HL-60 (cell line): ENCODE results near the gene GDPD4.

Source experiments
- DNase-seq, 2 experiments: peaks; one replicate each; pipeline ENCODE4 v3.0.0-alpha.2; 2010 to 2020; ENCODE audit warnings: low read depth in 1 of 2, low spot score in 1 of 2
- H3K27ac ChIP-seq: fragments of 250-450 bp; sonication (Bioruptor Pico); replicated peaks from 2 replicates; pipeline ENCODE4 v1.5.1; 2020; ENCODE audit warnings: mild to moderate bottlenecking, moderate library complexity
- H3K27me3 ChIP-seq: fragments of 250-450 bp; sonication (Bioruptor Pico); 2 replicates; pipeline ENCODE4 v1.5.1; 2021; ENCODE audit warnings: mild to moderate bottlenecking, moderate library complexity; ENCODE audit not compliant: insufficient read depth, poor library complexity, severe bottlenecking
- H3K4me3 ChIP-seq: replicated peaks from 2 replicates; pipeline ENCODE4 v1.5.1; 2011; ENCODE audit warnings: mild to moderate bottlenecking, control low read depth, low read length; ENCODE audit not compliant: insufficient read depth
- CTCF ChIP-seq: IDR thresholded peaks from one replicate; pipeline ENCODE4 v1.5.1; 2011; ENCODE audit warnings: low read length, control low read depth, inconsistent platforms; ENCODE audit not compliant: insufficient read depth
- GABPA ChIP-seq: IDR thresholded peaks from 2 replicates; pipeline ENCODE4 v1.6.1; 2012; ENCODE audit warnings: low read depth
- POLR2AphosphoS5 ChIP-seq: IDR thresholded peaks from 2 replicates; pipeline ENCODE4 v1.6.1; 2012; ENCODE audit warnings: low read depth
- REST ChIP-seq: IDR thresholded peaks from 2 replicates; pipeline ENCODE4 v1.6.1; 2012; ENCODE audit warnings: low read depth; ENCODE audit not compliant: insufficient replicate concordance
- SPI1 ChIP-seq: IDR thresholded peaks from 2 replicates; pipeline ENCODE4 v1.6.1; 2012; ENCODE audit warnings: low read depth, mild to moderate bottlenecking, borderline replicate concordance

GDPD4 gene

GRCh38 chr11:77289737-77290136 lies 11.7 kb downstream of the GDPD4 start:
- Histone ChIP-seq H3K27me3 (no peaks in the 10 kb centered on the region), H3K4me3 (no peak overlapping the region), H3K27ac (no peak overlapping the region)
- no peak for DNase-seq
- TF ChIP-seq CTCF: no peak
- TF ChIP-seq POLR2AphosphoS5: no peak
- no peak for TF ChIP-seq SPI1
- TF ChIP-seq GABPA: no peak
- TF ChIP-seq REST: no peak

GRCh38 chr11:77287615-77288273 lies 13.7 kb downstream of the GDPD4 start:
- no peaks in the 10 kb centered on the region for H3K27me3 ChIP-seq
- H3K4me3 ChIP-seq: no peak overlapping the region
- no peak for DNase-seq
- no peak overlapping the region for H3K27ac ChIP-seq
- no peak for TF ChIP-seq CTCF
- TF ChIP-seq POLR2AphosphoS5: no peak
- no peak for TF ChIP-seq REST
- TF ChIP-seq GABPA: no peak
- TF ChIP-seq SPI1: no peak

DNA sequence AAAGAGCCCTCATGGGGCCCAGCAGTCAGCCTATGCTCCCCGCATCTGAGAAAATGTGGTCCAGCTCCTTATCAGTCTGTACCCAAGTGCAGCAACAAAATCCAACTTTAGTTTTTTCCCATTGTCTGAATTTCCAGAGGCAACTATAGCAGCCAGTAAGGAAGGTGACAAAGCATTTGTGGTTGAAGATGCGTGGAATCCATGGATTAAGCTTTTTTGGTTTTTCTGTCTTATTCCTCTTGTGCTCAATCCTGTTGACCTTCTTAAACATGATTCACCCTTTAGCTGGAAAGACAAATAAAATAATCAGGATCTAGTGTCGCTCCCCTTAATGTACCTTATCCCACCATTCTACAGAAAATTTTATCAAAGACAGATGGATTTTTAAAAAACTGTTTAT lies 14.3 kb downstream of the GDPD4 start:
- TF ChIP-seq CTCF: no peak
- no peak for TF ChIP-seq GABPA
- no peak for TF ChIP-seq REST
- no peak for TF ChIP-seq POLR2AphosphoS5
- TF ChIP-seq SPI1: no peak
- Histone ChIP-seq H3K27me3 (no peaks in the 10 kb centered on the region), H3K4me3 (no peak overlapping the region), H3K27ac (no peak overlapping the region)
- DNase-seq: no peak
